HepG2 (cell line): ENCODE results near the gene ZNRD2. TPM values are rescaled to one million over a fixed set of nuclear protein-coding genes. Genes with fewer than 3 reads are reported as not detected.

Experiments used
- ETV5 ChIP-seq: IDR thresholded peaks from 2 replicates; pipeline ENCODE4 v1.6.1; 2018; ENCODE audit warnings: missing biosample characterization, missing genetic modification reagents, inconsistent platforms, borderline replicate concordance
- HHEX ChIP-seq: IDR thresholded peaks from 2 replicates; pipeline ENCODE4 v1.6.1; 2016; ENCODE audit warnings: control low read depth
- HMG20B ChIP-seq: conservative IDR thresholded peaks from 2 replicates; pipeline ENCODE4 v1.6.1; 2016; ENCODE audit warnings: missing genetic modification reagents, missing compliant biosample characterization
- KDM2A ChIP-seq: sonication (generic); formaldehyde crosslinking; IDR thresholded peaks from 2 replicates; pipeline ENCODE4 v1.4.0; 2020; ENCODE audit warnings: low read depth, missing genetic modification reagents, borderline replicate concordance
- KLF9 ChIP-seq: IDR thresholded peaks from 2 replicates; pipeline ENCODE4 v1.6.1; 2016; ENCODE audit warnings: low read depth
- MAZ ChIP-seq, 2 experiments: sonication (generic) in 1 of 2; formaldehyde crosslinking in 1 of 2; IDR thresholded peaks; 2 replicates each; pipeline versions ENCODE4 v1.5.0 to v1.6.1; 2012 to 2020; ENCODE audit warnings: low read depth in 2 of 2, mild to moderate bottlenecking in 2 of 2, borderline replicate concordance in 1 of 2, improper control_type of control experiment in 1 of 2, low read length in 1 of 2, missing genetic modification reagents in 1 of 2, moderate library complexity in 1 of 2
- MEIS2 ChIP-seq: sonication (generic); formaldehyde crosslinking; IDR thresholded peaks from 2 replicates; pipeline ENCODE4 v1.9.0; 2021; ENCODE audit warnings: mild to moderate bottlenecking, missing genetic modification reagents
- NPAS2 ChIP-seq: sonication (generic); formaldehyde crosslinking; IDR thresholded peaks from 2 replicates; pipeline ENCODE4 v1.8.0; 2022; ENCODE audit warnings: mild to moderate bottlenecking, missing genetic modification reagents, borderline replicate concordance
- NR2F1 ChIP-seq, 2 experiments: fragments of 450-650 bp in 1 of 2; formaldehyde crosslinking in 1 of 2; IDR thresholded peaks; 2 replicates each; pipeline versions ENCODE4 v1.5.0 to v1.6.1; 2016 to 2020; ENCODE audit warnings: mild to moderate bottlenecking in 1 of 2, missing compliant biosample characterization in 1 of 2, missing genetic modification reagents in 1 of 2, moderate library complexity in 1 of 2
- PHF21A ChIP-seq: sonication (generic); formaldehyde crosslinking; IDR thresholded peaks from 2 replicates; pipeline ENCODE4 v1.5.0; 2020; ENCODE audit warnings: mild to moderate bottlenecking, missing genetic modification reagents
- PHF8 ChIP-seq: sonication (generic); formaldehyde crosslinking; IDR thresholded peaks from 2 replicates; pipeline ENCODE4 v1.5.0; 2020; ENCODE audit warnings: missing genetic modification reagents
- PITX1 ChIP-seq: sonication (generic); formaldehyde crosslinking; IDR thresholded peaks from 2 replicates; pipeline ENCODE4 v1.5.1; 2020; ENCODE audit warnings: mild to moderate bottlenecking, missing genetic modification reagents
- SP4 ChIP-seq: sonication (generic); formaldehyde crosslinking; IDR thresholded peaks from 2 replicates; pipeline ENCODE4 v1.8.1; 2023; ENCODE audit warnings: mild to moderate bottlenecking, missing genetic modification reagents
- TMF1 ChIP-seq: sonication (generic); formaldehyde crosslinking; IDR thresholded peaks from 2 replicates; pipeline ENCODE4 v1.8.1; 2022; ENCODE audit warnings: low read depth, missing genetic modification reagents
- XRCC5 ChIP-seq: fragments of 200-400 bp; formaldehyde crosslinking; optimal IDR thresholded peaks from 2 replicates; pipeline ENCODE3; 2017; ENCODE audit warnings: mild to moderate bottlenecking, low read length
- ZFP82 ChIP-seq: sonication (generic); formaldehyde crosslinking; IDR thresholded peaks from 2 replicates; pipeline ENCODE4 v1.5.1; 2020; ENCODE audit warnings: mild to moderate bottlenecking, missing genetic modification reagents, borderline replicate concordance
- ZNF274 ChIP-seq: sonication (generic); formaldehyde crosslinking; IDR thresholded peaks from 2 replicates; pipeline ENCODE4 v1.5.1; 2020; ENCODE audit warnings: mild to moderate bottlenecking, missing genetic modification reagents
- ZNF530 ChIP-seq: sonication (generic); formaldehyde crosslinking; IDR thresholded peaks from 2 replicates; pipeline ENCODE4 v1.5.0; 2020; ENCODE audit warnings: low read depth, mild to moderate bottlenecking, missing genetic modification reagents
- ZNF614 ChIP-seq: IDR thresholded peaks from 2 replicates; pipeline ENCODE4 v1.6.1; 2018; ENCODE audit warnings: missing biosample characterization, missing genetic modification reagents, inconsistent platforms, borderline replicate concordance
- polyA plus RNA-seq, 8 experiments: library from polyadenylated mRNA; depleted of rRNA in 3 of 8; stranded (reverse) in 7 of 8; unstranded in 1 of 8; fragments of >200 nt; fragmentation: Illumina TruSeq in 4 of 8; extraction: Trizol in 4 of 8; gene quantifications; 2 replicates each; pipeline versions ENCODE4 v1.2.1 to v1.2.3, GENCODE V29; 2011 to 2016; ENCODE audit warnings: low read depth in 4 of 8, missing spikeins in 1 of 8, mixed read lengths in 1 of 8; ENCODE audit not compliant: insufficient read depth in 1 of 8
- total RNA-seq, 5 experiments: library from RNA; depleted of rRNA; stranded (reverse); fragments of >200 nt; fragmentation: Illumina TruSeq; extraction: Trizol; gene quantifications; 2 replicates each; pipeline ENCODE4 v1.2.3, GENCODE V29; 2016; ENCODE audit warnings: low read depth in 1 of 5
- TF ChIP-seq, protein P1 (sequence below): sonication (generic); formaldehyde crosslinking; IDR thresholded peaks from 2 replicates; pipeline ENCODE4 v1.5.1; 2020; ENCODE audit warnings: mild to moderate bottlenecking, missing genetic modification reagents
- TF ChIP-seq, protein P2 (sequence below), 2 experiments: sonication (generic) in 1 of 2; formaldehyde crosslinking in 1 of 2; IDR thresholded peaks; 2 replicates each; pipeline versions ENCODE4 v1.6.1 to v1.9.0; 2014 to 2022; ENCODE audit warnings: antibody characterized with exemption in 1 of 2, borderline replicate concordance in 1 of 2, inconsistent platforms in 1 of 2, low read depth in 1 of 2, missing genetic modification reagents in 1 of 2

ZNRD2 gene
- total and polyA plus RNA-seq, 2 of the 13 experiments (the other 11 are each of a cell fraction or from before 2014, with no cell fraction given): 29.2 to 34.0 TPM

DNA sequence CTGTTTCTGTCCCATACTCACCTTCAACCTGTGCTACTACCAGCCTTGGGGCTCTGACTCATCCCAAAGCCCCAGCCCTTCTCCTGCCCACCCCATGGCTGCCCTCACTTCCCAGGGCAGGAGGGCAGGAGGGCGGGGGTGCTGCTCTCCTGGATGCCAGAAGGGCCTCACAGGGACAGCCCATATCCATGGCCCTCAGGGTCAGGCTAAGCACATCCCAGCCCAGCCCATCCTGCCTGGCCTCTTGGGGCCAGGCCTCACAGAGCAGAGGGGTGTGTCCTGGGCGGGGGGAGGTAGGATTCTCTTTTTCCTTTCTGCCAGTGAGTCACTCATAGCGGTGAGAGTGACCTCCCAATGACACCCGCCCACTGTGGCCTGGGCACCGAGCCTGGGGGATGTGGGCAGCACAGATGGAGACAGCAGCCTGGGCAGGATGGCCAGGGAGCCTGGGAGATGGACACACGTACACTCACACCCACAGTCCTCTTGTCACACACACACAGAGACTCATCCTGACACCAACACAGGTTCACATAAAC is 14.5 kb upstream of the ZNRD2 start (continued):
- TF ChIP-seq TMF1 (CRISPR knock-in tag) (no peak), HMG20B (CRISPR knock-in tag) (0 out of 2 replicates have a peak, but pooled peaks have one; percentile 28), XRCC5 (peak; percentile 53), ZNF274 (no peak), PITX1 (peak; percentile 34; the same call in 1 of the 2 replicates), ETV5 (CRISPR knock-in tag) (peak; percentile 29; the same call in 1 of the 2 replicates), ZNF530 (CRISPR knock-in tag) (no peak), KLF9 (peak; percentile 56; the same call in 1 of the 2 replicates), HHEX (CRISPR knock-in tag) (no peak), ZNF614 (0 out of 2 replicates have a peak, but pooled peaks have one; percentile 34), NPAS2 (no peak), MAZ (IDR thresholded peaks at IDR 0.05; ENCODE audit: borderline replicate concordance, low read depth, low read length) (peak; percentile 57; the same call in 1 of the 2 replicates), MAZ (CRISPR knock-in tag; IDR thresholded peaks at IDR 0.05; ENCODE audit: low read depth) (no peak), ZFP82 (CRISPR knock-in tag) (no peak), KDM2A (CRISPR knock-in tag) (peak; percentile 52; the same call in 1 of the 2 replicates), PHF8 (CRISPR knock-in tag) (no peak), PHF21A (CRISPR knock-in tag) (peak; percentile 73; the same call in 1 of the 2 replicates), SP4 (CRISPR knock-in tag) (no peak), MEIS2 (0 out of 2 replicates have a peak, but pooled peaks have one; percentile 42), NR2F1 (CRISPR knock-in tag; IDR thresholded peaks at IDR 0.05) (peak; percentile 42 to 44; a peak in 1 of 4 replicates)
- TF ChIP-seq, protein P1, sequence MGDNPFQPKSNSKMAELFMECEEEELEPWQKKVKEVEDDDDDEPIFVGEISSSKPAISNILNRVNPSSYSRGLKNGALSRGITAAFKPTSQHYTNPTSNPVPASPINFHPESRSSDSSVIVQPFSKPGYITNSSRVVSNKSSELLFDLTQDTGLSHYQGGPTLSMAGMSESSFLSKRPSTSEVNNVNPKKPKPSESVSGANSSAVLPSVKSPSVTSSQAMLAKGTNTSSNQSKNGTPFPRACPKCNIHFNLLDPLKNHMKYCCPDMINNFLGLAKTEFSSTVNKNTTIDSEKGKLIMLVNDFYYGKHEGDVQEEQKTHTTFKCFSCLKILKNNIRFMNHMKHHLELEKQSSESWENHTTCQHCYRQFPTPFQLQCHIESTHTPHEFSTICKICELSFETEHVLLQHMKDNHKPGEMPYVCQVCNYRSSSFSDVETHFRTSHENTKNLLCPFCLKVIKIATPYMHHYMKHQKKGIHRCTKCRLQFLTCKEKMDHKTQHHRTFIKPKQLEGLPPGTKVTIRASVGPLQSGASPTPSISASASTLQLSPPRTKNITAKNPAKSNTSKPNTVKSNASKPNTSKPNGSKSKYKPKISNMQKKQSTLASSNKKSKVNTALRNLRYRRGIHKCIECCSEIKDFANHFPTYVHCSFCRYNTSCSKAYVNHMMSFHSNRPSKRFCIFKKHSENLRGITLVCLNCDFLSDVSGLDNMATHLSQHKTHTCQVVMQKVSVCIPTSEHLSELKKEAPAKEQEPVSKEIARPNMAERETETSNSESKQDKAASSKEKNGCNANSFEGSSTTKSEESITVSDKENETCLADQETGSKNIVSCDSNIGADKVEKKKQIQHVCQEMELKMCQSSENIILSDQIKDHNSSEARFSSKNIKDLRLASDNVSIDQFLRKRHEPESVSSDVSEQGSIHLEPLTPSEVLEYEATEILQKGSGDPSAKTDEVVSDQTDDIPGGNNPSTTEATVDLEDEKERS (CRISPR knock-in tag): 0 out of 2 replicates have a peak, but pooled peaks have one; percentile 24
- TF ChIP-seq, protein P2, sequence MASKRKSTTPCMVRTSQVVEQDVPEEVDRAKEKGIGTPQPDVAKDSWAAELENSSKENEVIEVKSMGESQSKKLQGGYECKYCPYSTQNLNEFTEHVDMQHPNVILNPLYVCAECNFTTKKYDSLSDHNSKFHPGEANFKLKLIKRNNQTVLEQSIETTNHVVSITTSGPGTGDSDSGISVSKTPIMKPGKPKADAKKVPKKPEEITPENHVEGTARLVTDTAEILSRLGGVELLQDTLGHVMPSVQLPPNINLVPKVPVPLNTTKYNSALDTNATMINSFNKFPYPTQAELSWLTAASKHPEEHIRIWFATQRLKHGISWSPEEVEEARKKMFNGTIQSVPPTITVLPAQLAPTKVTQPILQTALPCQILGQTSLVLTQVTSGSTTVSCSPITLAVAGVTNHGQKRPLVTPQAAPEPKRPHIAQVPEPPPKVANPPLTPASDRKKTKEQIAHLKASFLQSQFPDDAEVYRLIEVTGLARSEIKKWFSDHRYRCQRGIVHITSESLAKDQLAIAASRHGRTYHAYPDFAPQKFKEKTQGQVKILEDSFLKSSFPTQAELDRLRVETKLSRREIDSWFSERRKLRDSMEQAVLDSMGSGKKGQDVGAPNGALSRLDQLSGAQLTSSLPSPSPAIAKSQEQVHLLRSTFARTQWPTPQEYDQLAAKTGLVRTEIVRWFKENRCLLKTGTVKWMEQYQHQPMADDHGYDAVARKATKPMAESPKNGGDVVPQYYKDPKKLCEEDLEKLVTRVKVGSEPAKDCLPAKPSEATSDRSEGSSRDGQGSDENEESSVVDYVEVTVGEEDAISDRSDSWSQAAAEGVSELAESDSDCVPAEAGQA (IDR thresholded peaks at IDR 0.05; ENCODE audit: low read depth): no peak
- TF ChIP-seq, protein P2 (CRISPR knock-in tag; IDR thresholded peaks at IDR 0.05; ENCODE audit: borderline replicate concordance): no peak
